ENCODE data around the gene RNPS1.

Gene RNPS1

DNA sequence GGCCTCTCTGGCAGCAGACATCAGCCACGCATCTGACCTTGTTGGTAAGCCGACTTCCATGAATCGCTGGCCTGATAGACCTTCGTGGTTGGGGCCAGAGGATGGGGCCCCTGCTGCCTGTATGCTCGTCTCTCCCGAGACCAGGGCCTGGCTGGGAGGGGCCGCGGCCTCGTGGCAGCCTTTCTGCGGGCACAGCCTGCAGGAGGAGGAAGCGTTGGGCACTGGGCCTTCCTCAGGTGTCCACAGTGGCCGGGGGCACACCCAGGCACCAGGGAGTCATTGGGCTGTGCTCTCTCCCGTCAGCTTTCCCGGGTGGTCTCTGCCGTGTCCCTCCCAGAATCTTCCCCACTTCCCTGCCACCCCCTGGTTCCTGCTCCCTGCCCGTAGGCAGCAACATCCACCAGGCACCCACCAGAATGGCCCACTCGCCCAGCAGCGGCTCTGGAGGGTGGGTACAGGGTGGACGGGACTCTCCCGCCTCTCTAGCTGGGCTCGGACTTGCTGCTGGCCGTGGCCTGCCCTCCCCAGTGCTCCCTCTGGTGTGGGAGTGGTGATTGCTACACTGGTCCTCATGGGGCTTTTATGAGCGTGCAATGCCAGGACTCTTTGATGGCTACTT lies 38.2 kb downstream of the RNPS1 start:
- TF ChIP-seq TAF1 (IDR thresholded peaks at IDR 0.05; ENCODE audit: low read depth) = no peak
- no peak for TF ChIP-seq EGR1 (IDR thresholded peaks at IDR 0.05)
- TF ChIP-seq RAD21 (IDR thresholded peaks at IDR 0.05; ENCODE audit: low read depth) = no peak
- TF ChIP-seq, protein P1, sequence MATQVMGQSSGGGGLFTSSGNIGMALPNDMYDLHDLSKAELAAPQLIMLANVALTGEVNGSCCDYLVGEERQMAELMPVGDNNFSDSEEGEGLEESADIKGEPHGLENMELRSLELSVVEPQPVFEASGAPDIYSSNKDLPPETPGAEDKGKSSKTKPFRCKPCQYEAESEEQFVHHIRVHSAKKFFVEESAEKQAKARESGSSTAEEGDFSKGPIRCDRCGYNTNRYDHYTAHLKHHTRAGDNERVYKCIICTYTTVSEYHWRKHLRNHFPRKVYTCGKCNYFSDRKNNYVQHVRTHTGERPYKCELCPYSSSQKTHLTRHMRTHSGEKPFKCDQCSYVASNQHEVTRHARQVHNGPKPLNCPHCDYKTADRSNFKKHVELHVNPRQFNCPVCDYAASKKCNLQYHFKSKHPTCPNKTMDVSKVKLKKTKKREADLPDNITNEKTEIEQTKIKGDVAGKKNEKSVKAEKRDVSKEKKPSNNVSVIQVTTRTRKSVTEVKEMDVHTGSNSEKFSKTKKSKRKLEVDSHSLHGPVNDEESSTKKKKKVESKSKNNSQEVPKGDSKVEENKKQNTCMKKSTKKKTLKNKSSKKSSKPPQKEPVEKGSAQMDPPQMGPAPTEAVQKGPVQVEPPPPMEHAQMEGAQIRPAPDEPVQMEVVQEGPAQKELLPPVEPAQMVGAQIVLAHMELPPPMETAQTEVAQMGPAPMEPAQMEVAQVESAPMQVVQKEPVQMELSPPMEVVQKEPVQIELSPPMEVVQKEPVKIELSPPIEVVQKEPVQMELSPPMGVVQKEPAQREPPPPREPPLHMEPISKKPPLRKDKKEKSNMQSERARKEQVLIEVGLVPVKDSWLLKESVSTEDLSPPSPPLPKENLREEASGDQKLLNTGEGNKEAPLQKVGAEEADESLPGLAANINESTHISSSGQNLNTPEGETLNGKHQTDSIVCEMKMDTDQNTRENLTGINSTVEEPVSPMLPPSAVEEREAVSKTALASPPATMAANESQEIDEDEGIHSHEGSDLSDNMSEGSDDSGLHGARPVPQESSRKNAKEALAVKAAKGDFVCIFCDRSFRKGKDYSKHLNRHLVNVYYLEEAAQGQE (IDR thresholded peaks at IDR 0.05; ENCODE audit: low read depth) = no peak
- TF ChIP-seq TCF12 (IDR thresholded peaks at IDR 0.05; ENCODE audit: low read depth) = no peak
- TF ChIP-seq USF1 (IDR thresholded peaks at IDR 0.05) = no peak
- no peak for TF ChIP-seq CREB1 (IDR thresholded peaks at IDR 0.05; ENCODE audit: low read depth)
- no peak for TF ChIP-seq ZBTB7A (IDR thresholded peaks at IDR 0.05; ENCODE audit: low read depth)
- no peak for TF ChIP-seq EP300 (IDR thresholded peaks at IDR 0.05; ENCODE audit: borderline replicate concordance)
- TF ChIP-seq FOXM1 (IDR thresholded peaks at IDR 0.05; ENCODE audit: borderline replicate concordance, low read depth) = no peak
- no peak for TF ChIP-seq CEBPB (IDR thresholded peaks at IDR 0.05)
- TF ChIP-seq NFIC (IDR thresholded peaks at IDR 0.05) = no peak
- no peak for TF ChIP-seq YY1 (IDR thresholded peaks at IDR 0.05; ENCODE audit: low read depth)
- no peak for TF ChIP-seq TEAD4 (IDR thresholded peaks at IDR 0.05)
- TF ChIP-seq, protein P2, sequence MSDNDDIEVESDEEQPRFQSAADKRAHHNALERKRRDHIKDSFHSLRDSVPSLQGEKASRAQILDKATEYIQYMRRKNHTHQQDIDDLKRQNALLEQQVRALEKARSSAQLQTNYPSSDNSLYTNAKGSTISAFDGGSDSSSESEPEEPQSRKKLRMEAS (IDR thresholded peaks at IDR 0.05) = no peak

DNA sequence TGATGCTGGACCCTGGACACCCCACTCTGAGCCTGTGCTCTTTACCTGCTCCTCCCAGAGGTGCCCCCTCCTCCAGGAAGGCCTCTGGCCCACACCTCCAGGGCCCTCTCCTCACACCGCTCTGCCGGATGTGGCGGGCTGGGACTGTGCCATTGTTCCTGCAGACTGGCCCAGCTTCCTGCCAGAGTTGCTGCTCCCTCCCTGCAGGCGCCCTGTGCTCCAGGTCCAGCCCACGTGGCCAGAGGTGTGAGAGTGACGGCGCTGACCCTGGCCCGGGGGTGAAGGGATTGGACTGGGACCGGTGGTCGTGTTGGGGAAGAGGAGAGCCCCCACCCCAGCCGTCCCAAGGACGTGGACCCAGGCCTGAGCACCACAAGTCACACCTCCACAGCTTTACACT lies 38.8 kb downstream of the RNPS1 start:
- TF ChIP-seq TCF12 (IDR thresholded peaks at IDR 0.05; ENCODE audit: low read depth) (no peak), NFIC (IDR thresholded peaks at IDR 0.05) (no peak), EP300 (IDR thresholded peaks at IDR 0.05; ENCODE audit: borderline replicate concordance) (no peak), TEAD4 (IDR thresholded peaks at IDR 0.05) (no peak), YY1 (IDR thresholded peaks at IDR 0.05; ENCODE audit: low read depth) (no peak), TAF1 (IDR thresholded peaks at IDR 0.05; ENCODE audit: low read depth) (no peak), USF1 (IDR thresholded peaks at IDR 0.05) (no peak), ZBTB7A (IDR thresholded peaks at IDR 0.05; ENCODE audit: low read depth) (no peak), CEBPB (IDR thresholded peaks at IDR 0.05) (no peak), RAD21 (IDR thresholded peaks at IDR 0.05; ENCODE audit: low read depth) (no peak), CREB1 (IDR thresholded peaks at IDR 0.05; ENCODE audit: low read depth) (no peak), EGR1 (IDR thresholded peaks at IDR 0.05) (no peak), FOXM1 (IDR thresholded peaks at IDR 0.05; ENCODE audit: borderline replicate concordance, low read depth) (no peak)
- TF ChIP-seq, protein P2 (IDR thresholded peaks at IDR 0.05) = no peak
- TF ChIP-seq, protein P1 (IDR thresholded peaks at IDR 0.05; ENCODE audit: low read depth) = no peak

GRCh38 chr16:2228161-2228824 lies 39.6 kb downstream of the RNPS1 start:
- no peak for TF ChIP-seq YY1 (IDR thresholded peaks at IDR 0.05; ENCODE audit: low read depth)
- no peak for TF ChIP-seq CEBPB (IDR thresholded peaks at IDR 0.05)
- TF ChIP-seq, protein P2 (IDR thresholded peaks at IDR 0.05) = no peak
- TF ChIP-seq ZBTB7A (IDR thresholded peaks at IDR 0.05; ENCODE audit: low read depth) = no peak
- TF ChIP-seq USF1 (IDR thresholded peaks at IDR 0.05) = no peak
- TF ChIP-seq FOXM1 (IDR thresholded peaks at IDR 0.05; ENCODE audit: borderline replicate concordance, low read depth) = no peak
- TF ChIP-seq, protein P1 (IDR thresholded peaks at IDR 0.05; ENCODE audit: low read depth) = no peak

Data from Ishikawa (cell line).